AG09319 (cell line): ENCODE data around the gene SCN3A.

Source experiments
- DNase-seq: peaks from one replicate; pipeline ENCODE4 v3.0.0-alpha.2; 2010; ENCODE audit warnings: low read depth; ENCODE audit errors: extremely low read depth
- TF ChIP-seq, protein P1 (sequence below): IDR thresholded peaks from 2 replicates; pipeline ENCODE4 v1.5.1; 2011; ENCODE audit warnings: low read depth, mild to moderate bottlenecking, inconsistent platforms, low read length, moderate library complexity

SCN3A gene

DNA sequence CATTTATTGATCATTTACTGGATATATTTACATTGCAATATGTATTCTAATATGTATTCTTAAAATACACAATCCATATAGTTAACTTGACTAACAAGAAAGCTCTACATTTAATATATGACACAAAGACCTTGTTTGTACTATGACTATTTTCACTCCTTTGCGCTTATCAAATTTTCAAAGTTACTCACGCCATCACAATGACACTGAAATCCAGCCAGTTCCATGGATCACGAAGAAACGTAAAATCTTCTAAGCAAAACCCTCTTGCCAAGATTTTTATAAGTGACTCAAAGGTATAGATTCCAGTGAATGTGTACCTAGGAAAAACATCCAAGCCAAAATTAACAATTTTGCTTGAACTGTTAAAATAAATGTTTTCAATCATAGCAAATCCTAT, 39.6 kb downstream of the SCN3A start:
- TF ChIP-seq, protein P1, sequence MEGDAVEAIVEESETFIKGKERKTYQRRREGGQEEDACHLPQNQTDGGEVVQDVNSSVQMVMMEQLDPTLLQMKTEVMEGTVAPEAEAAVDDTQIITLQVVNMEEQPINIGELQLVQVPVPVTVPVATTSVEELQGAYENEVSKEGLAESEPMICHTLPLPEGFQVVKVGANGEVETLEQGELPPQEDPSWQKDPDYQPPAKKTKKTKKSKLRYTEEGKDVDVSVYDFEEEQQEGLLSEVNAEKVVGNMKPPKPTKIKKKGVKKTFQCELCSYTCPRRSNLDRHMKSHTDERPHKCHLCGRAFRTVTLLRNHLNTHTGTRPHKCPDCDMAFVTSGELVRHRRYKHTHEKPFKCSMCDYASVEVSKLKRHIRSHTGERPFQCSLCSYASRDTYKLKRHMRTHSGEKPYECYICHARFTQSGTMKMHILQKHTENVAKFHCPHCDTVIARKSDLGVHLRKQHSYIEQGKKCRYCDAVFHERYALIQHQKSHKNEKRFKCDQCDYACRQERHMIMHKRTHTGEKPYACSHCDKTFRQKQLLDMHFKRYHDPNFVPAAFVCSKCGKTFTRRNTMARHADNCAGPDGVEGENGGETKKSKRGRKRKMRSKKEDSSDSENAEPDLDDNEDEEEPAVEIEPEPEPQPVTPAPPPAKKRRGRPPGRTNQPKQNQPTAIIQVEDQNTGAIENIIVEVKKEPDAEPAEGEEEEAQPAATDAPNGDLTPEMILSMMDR, result no peak

DNA sequence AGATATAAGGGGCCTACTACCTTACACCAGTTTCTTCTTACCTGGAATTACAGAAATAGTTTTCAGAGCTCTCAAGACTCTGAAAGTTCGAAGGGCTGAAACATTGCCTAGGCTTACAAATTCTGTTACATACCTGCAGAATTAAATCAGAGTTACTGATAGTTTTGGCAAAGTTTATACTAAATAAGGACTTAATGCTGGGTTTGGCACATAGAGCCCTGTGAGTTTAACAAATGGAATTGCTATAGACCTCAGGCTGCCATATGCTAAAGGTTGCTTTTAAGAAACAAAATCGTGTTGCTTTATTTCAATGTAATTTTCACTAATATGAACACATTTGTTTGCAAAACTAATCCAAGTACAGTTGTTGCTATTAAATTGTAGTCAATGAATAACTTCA, 40.1 kb downstream of the SCN3A start:
- no peak for DNase-seq
- TF ChIP-seq, protein P1, result no peak

More for the DNA sequence above, 39.6 kb downstream of the SCN3A start:
- DNase-seq, result no peak

DNA sequence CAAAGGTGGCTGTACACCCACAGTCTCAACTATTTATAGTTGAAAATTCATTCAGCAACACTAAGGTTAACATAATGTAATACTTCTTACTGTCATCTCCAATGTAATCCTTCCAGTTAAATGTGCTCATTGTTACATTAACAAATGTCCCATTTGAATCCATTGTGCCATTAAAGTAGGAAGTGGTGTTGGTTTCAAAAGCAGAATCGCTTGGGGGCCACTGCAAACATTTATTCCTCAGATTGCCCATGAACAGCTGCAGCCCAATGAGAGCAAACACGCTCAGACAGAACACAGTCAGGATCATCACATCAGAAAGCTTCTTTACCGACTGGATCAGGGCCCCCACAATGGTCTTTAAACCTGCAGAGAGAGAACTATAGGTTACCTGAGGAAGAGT, 41.4 kb downstream of the SCN3A start:
- DNase-seq, result no peak
- TF ChIP-seq, protein P1, result no peak

DNA sequence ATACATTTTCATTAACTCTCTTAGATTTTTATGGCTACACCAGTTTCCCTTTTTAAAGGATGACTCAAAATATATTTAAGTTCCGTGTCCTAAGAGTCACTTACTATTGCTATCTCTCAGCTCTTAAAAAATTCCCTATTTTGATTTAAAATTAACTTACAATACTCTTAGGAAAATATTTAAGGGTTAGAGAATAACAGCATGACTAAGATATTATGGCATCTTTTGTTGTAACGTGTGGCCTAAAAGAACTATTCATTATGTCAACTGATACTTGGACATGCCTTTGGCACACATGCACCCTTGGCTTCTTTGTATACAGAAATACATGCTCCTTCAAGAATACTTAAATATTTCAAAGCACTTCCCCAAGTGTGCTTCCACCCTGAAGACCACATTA, 42.3 kb downstream of the SCN3A start:
- TF ChIP-seq, protein P1, result no peak
- no peak for DNase-seq

DNA sequence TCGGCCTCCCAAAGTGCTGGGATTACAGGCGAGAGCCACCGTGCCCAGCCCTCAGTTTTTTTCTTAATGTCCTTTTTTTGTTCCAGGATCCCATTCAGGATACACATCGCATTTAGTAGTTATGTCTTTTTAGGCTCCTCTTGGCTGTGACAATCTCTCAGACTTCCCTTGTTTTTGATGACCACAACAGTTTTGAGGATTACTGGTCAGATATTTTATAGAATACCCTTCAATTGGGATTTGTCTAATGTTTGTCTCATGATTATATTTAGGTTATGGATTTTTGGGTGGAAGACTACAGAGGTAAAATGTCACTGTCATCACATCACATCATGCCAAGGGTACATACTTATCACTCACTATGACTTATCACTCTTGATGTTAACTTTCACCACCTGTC, 46.7 kb downstream of the SCN3A start:
- TF ChIP-seq, protein P1, result no peak
- no peak for DNase-seq

DNA sequence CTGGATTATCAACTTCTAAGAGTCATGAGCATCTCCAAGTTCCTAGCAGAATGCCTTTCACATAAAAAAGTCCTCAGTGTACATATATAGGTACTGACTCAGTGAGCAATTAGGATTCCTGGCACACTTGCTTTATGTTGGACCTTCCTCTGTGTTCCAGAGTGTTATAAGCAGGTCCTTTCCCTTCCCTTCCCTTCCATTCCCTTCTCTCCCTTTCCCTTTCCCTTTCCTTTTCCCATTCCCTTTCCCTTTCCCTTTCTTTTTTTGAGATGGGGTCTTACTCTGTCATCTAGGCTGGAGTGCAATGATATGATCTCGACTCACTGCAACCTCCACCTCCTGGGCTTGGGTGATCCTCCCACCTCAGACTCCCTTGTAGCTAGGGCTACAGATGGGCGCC, 48.7 kb downstream of the SCN3A start:
- TF ChIP-seq, protein P1, result no peak
- no peak for DNase-seq

DNA sequence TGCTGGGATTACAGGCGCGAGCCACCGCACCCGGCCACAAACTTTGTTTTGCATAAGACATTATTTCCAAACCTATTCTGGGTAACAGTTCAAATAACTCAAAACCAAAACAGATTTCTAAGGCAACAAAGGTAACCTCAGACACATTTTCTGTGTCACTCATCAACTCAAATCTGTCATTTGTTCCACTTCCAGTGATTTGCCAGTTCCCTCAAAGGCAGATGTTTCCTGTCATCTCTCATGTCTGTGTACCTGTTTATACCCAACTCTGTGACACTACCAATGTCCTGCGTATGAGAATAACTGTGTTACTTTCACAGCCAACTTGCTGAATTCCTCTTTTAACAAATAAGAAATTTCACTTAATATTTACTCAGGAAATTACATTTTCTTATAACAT, 54.4 kb downstream of the SCN3A start:
- no peak for DNase-seq
- TF ChIP-seq, protein P1, result no peak
